Pancreas (tissue), 10 donors: ENCODE data around the gene CD81. TPM values are rescaled to one million over a fixed set of nuclear protein-coding genes. Genes with fewer than 3 reads are reported as not detected.

Experiments used
- ATAC-seq, 4 donors: fragments of 200-7000 bp; cut with Tn5 transposase; one replicate each; pipeline versions ENCODE4 v1.8.0 to v1.9.1; 2020; ENCODE audit warnings: mild to moderate bottlenecking in 4 of 4, moderate library complexity in 4 of 4
- DNase-seq, 6 donors: peaks; one replicate each; pipeline ENCODE4 v3.0.0-alpha.2; 2020
- FAIRE-seq: peaks from 2 replicates; lab custom pipeline; 2012; peaks lifted over from hg19 to GRCh38; lab: Jason Lieb, UNC
- H3K27ac ChIP-seq, 4 donors: fragments of 200-600 bp; sonication (generic); 1 replicate in 3 of 4; 2 replicates in 1 of 4; pipeline versions ENCODE4 v1.5.0 to v1.8.0; 2020
- H3K27me3 ChIP-seq, 4 donors: fragments of 200-600 bp; one replicate each; pipeline ENCODE4 v1.8.0; 2021
- H3K36me3 ChIP-seq, 3 donors: fragments of 200-600 bp; sonication (generic) in 1 of 3; one replicate each; pipeline versions ENCODE4 v1.5.0 to v1.8.0; 2020 to 2021
- H3K4me1 ChIP-seq, 3 donors: fragments of 200-600 bp; one replicate each; pipeline ENCODE4 v1.8.0; 2021
- H3K4me3 ChIP-seq, 4 donors: fragments of 200-600 bp; sonication (generic) in 2 of 4; one replicate each; pipeline versions ENCODE4 v1.5.0 to v1.8.0; 2020 to 2021
- H3K9me3 ChIP-seq, 4 donors: fragments of 200-600 bp; one replicate each; pipeline ENCODE4 v1.8.0; 2021
- CTCF ChIP-seq, 4 donors: fragments of 200-600 bp; sonication (generic) in 3 of 4; IDR thresholded peaks; one replicate each; pipeline versions ENCODE4 v1.5.0 to v1.8.0; 2021; ENCODE audit warnings: antibody characterized with exemption in 4 of 4
- WGBS, 2 donors: extraction: QIAGEN DNeasy Blood & Tissue Kit; methylation state at CpG; one replicate each; pipeline ENCODE4 v1.1.7; 2013; 5-methylcytosine and 5-hydroxymethylcytosine counted together
- intact Hi-C, 3 donors: fragments of 100-400 bp; cut with DNase I; formaldehyde crosslinking; loops; one replicate each; pipeline versions ENCODE4 v1.11.1 to v1.14.2; 2022
- polyA plus RNA-seq, 2 donors: library from polyadenylated mRNA; stranded (reverse); fragments of 200-250 nt; gene quantifications; one replicate each; pipeline ENCODE4 v1.2.3, GENCODE V29; 2013
- total RNA-seq, 6 donors: library from RNA; stranded (reverse); fragmentation: NEBNext Ultra II Directional in 4 of 6; extraction: Animal tissue kit (Norgen Biotek cat#: 25700) in 4 of 6; gene quantifications; one replicate each; pipeline versions ENCODE4 v1.2.1 to v1.2.4, GENCODE V29; 2021 to 2023
- donor health status: healthy with polysubstance abuse.
- donor health status: DM: no; HTN: no; CAD: no; lungs with moderate emphysema.
- donor health status: DM: no; HTN: no; CAD: no.
- donor health status: control.
- donor health status: control.
- donor health status: Bipolar disorder and iron deficiency.
- donor health status: DM: yes; HTN: yes; CAD: no.
- donor health status: DM: no; HTN: no; CAD: no.
- donor health status: DM: no; HTN: no; CAD: no.
- donor health status: DM: yes; HTN: yes; CAD: no.

Gene CD81
- total and polyA plus RNA-seq, 8 donors: 154 to 392 (median 236) TPM

GRCh38 chr11:2347308-2347830 is 29.7 kb upstream of the CD81 start:
- no peaks in the 10 kb centered on the region for H3K9me3 ChIP-seq
- no peaks in the 10 kb centered on the region for H3K27me3 ChIP-seq
- H3K36me3 ChIP-seq: no peaks in the 10 kb centered on the region
- no peak for TF ChIP-seq CTCF (IDR thresholded peaks at IDR 0.05)
- no peak overlapping the region for H3K4me3 ChIP-seq
- WGBS, 2 donors: 81 to 82% methylated on average over 9 of the region's 9 CpGs
- intact Hi-C loops: no loop called here
- ATAC-seq (no peak), FAIRE-seq (no peak), DNase-seq (no peak)
- H3K4me1 ChIP-seq: no peaks in the 10 kb centered on the region
- H3K27ac ChIP-seq: no peak overlapping the region

- Histone ChIP-seq H3K27ac (no peak overlapping the region), H3K36me3 (no peaks in the 10 kb centered on the region), H3K27me3 (no peaks in the 10 kb centered on the region), H3K9me3 (no peaks in the 10 kb centered on the region), H3K4me1 (no peaks in the 10 kb centered on the region), H3K4me3 (no peak overlapping the region)
- TF ChIP-seq CTCF (IDR thresholded peaks at IDR 0.05): no peak
- 95 to 100% methylated on average over 1 of the region's 1 CpG for WGBS, 2 donors
- intact Hi-C loops: no loop called here
- DNase-seq: no peak
- no peak for FAIRE-seq
- no peak for ATAC-seq
Observed at GRCh38 chr11:2348986-2349385, 28.1 kb upstream of the CD81 start.

GRCh38 chr11:2351701-2352100 is 25.4 kb upstream of the CD81 start:
- ATAC-seq (no peak), FAIRE-seq (no peak), DNase-seq (no peak)
- H3K36me3 ChIP-seq: no peaks in the 10 kb centered on the region
- H3K27ac ChIP-seq: no peak overlapping the region
- 73 to 76% methylated on average over 3 of the region's 3 CpGs for WGBS, 2 donors
- H3K4me1 ChIP-seq: no peaks in the 10 kb centered on the region
- H3K4me3 ChIP-seq: no peak overlapping the region
- intact Hi-C loops: no loop called here
- H3K9me3 ChIP-seq: no peaks in the 10 kb centered on the region
- TF ChIP-seq CTCF (IDR thresholded peaks at IDR 0.05): no peak
- no peaks in the 10 kb centered on the region for H3K27me3 ChIP-seq

GRCh38 chr11:2352420-2352819 is 24.7 kb upstream of the CD81 start:
- no peak overlapping the region for H3K27ac ChIP-seq
- no peak for FAIRE-seq
- no peak overlapping the region for H3K4me3 ChIP-seq
- H3K9me3 ChIP-seq: no peaks in the 10 kb centered on the region
- no peaks in the 10 kb centered on the region for H3K27me3 ChIP-seq
- H3K36me3 ChIP-seq: no peaks in the 10 kb centered on the region
- TF ChIP-seq CTCF (IDR thresholded peaks at IDR 0.05): no peak
- 72 to 75% methylated on average over 4 of the region's 4 CpGs for WGBS, 2 donors
- no peak for DNase-seq
- no peak for ATAC-seq
- intact Hi-C loops: no loop called here
- H3K4me1 ChIP-seq: no peaks in the 10 kb centered on the region

GRCh38 chr11:2355000-2355644 is 22.0 kb upstream of the CD81 start:
- Histone ChIP-seq H3K27me3 (no peaks in the 10 kb centered on the region), H3K27ac (no peak overlapping the region), H3K4me1 (no peaks in the 10 kb centered on the region), H3K9me3 (no peaks in the 10 kb centered on the region), H3K4me3 (no peak overlapping the region), H3K36me3 (no peaks in the 10 kb centered on the region)
- intact Hi-C loops: no loop called here
- FAIRE-seq: no peak
- 72 to 79% methylated on average over 7 of the region's 7 CpGs for WGBS, 2 donors
- no peak for ATAC-seq
- no peak for DNase-seq
- TF ChIP-seq CTCF (IDR thresholded peaks at IDR 0.05): no peak
